Testis (tissue), 2 donors: ENCODE data around the gene ALKBH1.

Source experiments
- CTCF ChIP-seq, 3 experiments: fragments of 450-650 bp in 2 of 3; fragments of 200-600 bp in 1 of 3; sonication (generic) in 1 of 3; IDR thresholded peaks; one replicate each; pipeline ENCODE4 v1.5.1; 2016 to 2019; ENCODE audit warnings: antibody characterized with exemption in 3 of 3, mild to moderate bottlenecking in 2 of 3, moderate library complexity in 1 of 3
- POLR2A ChIP-seq: fragments of 450-650 bp; IDR thresholded peaks from one replicate; pipeline ENCODE4 v1.6.1; 2017; ENCODE audit warnings: antibody characterized with exemption, mild to moderate bottlenecking, moderate library complexity

DNA sequence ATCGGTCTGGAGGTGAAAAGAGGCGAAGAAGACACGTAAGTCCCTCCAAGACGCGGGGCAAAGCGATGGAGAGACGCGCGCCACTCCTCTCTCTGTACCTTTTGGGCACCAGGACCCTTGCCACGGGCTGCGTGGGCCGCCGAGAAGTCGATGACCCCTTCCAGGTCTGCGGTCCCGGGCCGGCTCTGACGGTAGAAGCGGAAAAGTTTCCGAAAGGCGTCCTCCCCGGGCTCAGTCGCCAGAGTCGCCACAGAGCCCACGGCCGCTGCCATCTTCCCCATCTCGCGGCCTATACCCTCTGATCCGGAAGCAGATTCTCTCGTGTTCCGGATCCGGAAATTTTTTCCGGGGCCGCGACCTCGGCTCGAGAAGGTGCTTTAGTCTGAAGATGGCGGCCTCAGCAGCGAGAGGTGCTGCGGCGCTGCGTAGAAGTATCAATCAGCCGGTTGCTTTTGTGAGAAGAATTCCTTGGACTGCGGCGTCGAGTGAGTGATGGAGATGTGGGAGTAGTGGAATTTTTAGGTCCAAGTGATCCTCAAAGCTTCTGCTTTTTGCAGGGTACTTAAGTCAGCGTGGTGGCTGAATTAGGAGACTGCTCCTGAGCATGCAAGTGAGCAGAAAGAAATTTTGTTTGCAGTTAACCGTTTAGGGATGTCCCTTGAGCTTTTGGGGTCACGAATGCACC lies at the start of gene ALKBH1, which contains the start of gene SLIRP:
- TF ChIP-seq CTCF (IDR thresholded peaks at IDR 0.05) (no peak), POLR2A (no peak)
